DMS114 treated with DMSO at 0.1 percent for 48 hours (cell line): Measurements from ENCODE around the gene UGT1A1.

Experiments
- DNase-seq: peaks from one replicate; lab custom pipeline; 2025; ENCODE audit not compliant: unreplicated experiment; lab: John Stamatoyannopoulos, UW

The UGT1A1 gene

GRCh38 chr2:233794128-233794658, 34.1 kb downstream of the UGT1A1 start:
- no peak for DNase-seq

DNA sequence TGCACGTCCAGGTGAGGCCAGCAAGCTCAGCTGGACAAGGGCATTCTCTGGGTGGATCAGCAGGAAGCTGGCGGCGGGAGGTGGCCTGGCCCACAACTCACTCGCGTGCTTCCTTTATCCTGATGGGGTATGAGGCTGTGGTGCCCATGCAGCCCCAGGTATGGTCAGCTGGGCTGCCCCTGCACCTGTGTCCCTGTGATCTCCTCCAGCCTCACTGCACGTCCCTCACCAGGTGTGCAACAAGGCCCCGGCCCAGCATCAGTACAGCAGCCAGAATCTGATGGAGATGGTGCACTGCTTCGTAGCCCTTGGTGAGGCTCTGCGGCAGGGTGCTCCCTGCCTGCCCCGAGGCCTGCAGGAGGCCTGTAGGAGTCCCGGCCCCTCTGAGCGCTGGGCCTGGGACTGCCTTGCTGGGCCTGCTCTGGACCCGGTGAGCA, 35.7 kb downstream of the UGT1A1 start:
- DNase-seq: no peak

GRCh38 chr2:233796254-233796653, 36.2 kb downstream of the UGT1A1 start:
- DNase-seq: no peak

GRCh38 chr2:233798335-233799086, 38.4 kb downstream of the UGT1A1 start:
- no peak for DNase-seq

GRCh38 chr2:233799087-233799665, 39.1 kb downstream of the UGT1A1 start:
- DNase-seq: no peak

- no peak for DNase-seq
Observed at GRCh38 chr2:233799716-233800115, 39.6 kb downstream of the UGT1A1 start.

DNA sequence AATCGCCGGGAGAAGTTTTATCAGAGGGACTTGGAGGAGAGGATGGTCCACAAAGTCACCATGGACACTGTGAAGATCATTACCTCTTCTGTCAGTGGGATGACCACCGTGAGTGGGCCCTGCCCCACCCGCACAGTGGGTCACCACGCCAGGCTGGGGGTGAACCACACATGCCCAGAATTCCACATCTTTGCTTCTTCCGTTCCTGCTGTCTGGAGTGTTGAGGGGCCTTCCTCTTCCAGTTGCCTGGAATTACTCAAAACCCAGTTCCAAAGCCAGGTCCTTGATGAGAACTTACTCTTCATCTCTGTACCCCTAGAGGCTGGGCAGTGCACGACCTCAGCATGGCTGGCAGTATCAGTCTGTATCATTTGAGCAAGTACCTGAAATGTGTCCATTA, 40.1 kb downstream of the UGT1A1 start:
- DNase-seq: no peak

- no peak for DNase-seq
Observed at GRCh38 chr2:233801357-233802131, 41.5 kb downstream of the UGT1A1 start.

GRCh38 chr2:233802132-233802815, 42.2 kb downstream of the UGT1A1 start:
- DNase-seq: no peak

- DNase-seq: no peak
Observed at GRCh38 chr2:233803292-233803911, 43.3 kb downstream of the UGT1A1 start.

DNA sequence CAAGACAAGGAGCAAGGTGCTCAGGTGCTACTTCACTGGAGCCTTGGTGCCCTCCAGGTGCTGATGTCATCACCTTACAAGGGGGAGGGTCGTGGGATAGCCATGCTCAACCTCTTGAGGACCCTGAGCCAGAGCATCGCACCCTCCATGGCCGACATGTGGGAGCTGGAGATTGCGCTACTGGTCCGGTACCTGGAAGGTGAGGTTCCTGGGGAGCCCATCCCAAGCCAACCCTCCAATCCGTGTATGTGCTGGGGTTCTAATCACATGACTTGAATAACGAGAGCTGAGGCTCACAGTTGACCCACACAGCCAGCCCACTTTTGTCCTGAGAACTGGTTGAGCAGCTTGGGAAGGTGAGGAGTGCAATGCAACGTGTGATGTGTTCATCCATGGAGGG, 43.9 kb downstream of the UGT1A1 start:
- DNase-seq: no peak

DNA sequence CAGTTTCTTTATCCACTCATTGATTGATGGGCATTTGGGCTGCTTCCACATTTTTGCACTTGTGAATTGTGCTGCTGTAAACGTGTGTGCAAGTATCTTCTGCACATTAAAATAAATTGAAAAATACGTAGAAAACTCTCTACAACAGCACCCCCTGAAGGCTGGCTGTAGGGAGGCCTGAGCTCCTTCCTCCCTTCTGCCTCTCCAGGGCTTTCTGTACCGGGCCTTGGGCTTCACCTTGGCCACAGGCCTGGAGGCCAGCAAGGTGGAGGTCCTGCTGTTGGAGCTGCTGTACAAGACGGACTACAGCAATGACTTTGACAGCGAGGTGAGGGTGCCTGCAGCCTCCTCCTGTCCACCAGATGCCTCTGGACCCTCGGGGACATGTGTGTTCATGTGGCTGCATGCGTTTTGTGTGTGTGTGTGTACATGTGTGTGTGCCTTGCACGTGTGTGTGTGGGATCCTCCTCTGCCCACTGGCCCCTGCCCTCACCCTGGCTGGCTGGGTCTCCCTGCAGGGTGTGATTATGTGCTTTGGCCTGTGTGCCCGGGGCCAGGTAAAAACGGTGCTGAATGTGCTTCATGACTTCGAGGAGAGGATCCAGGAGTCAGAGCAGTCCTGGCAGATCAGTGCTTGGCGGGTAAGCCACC, 47.3 kb downstream of the UGT1A1 start:
- no peak for DNase-seq

DNA sequence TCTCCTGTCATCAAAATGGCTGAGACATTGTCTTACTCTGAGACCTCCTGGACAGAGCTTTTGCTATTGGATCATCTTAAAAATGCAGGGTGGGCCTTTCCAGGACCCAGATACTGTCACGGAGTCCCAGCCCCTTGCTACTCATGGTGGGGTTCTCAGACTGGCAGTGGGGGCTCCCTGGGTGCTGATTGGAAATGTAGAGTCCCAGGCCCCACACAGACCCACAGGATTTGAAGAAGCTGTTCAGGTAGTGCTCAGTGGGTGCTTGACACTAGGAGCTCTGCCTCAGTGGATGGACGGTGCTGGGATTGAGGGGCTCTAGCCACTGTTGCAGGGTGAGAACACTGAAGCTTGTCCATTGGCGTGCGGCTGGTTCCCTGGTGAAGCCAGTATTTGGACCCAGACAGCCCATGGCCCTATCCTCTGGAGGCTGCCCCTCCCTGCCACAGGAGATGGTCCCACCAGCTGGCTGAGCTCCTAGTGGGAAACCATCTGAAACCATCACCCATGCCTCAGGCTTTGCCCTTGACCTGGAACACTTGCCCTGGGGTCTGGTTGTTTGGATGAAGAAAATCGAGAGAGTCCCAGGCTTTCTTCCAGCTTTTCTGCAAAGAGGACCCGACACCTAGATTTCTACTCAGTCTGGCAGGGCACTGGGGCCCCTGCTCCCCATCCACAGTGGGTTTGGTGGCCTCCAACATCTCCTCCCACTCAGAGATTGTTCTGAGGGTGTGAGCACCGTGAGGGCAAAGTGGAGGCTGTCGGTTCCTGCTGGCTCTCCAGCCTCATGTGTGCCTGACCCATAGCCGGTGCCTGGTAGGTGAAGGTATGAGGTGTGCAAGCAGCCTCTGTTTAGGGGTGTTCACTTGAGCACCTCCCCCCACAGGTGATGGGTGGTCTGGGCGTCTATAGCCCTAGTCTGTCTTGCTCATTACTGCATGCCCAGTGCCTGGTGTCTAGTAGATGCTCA, 48.2 kb downstream of the UGT1A1 start:
- no peak for DNase-seq

DNA sequence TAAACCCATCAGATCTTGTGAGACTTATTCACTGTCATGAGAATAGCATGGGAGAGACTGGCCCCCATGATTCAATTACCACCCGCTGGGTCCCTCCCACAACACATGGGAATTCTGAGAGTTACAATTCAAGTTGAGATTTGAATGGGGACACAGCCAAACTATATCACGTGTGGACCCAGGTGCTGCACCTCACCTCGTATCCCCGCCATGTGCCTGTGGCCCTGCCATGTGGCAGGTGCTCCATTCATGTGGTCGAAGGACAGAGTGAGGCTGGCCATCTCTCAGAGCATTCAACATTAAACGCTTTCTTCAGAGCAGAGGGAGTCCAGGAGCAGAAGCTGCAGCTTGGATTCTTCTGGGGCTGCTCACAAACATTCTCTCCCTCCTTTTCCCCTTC, 50.3 kb downstream of the UGT1A1 start:
- DNase-seq: no peak

GRCh38 chr2:233811087-233811486, 51.0 kb downstream of the UGT1A1 start:
- DNase-seq: no peak

- no peak for DNase-seq
Observed at GRCh38 chr2:233811732-233812131, 51.7 kb downstream of the UGT1A1 start.

DNA sequence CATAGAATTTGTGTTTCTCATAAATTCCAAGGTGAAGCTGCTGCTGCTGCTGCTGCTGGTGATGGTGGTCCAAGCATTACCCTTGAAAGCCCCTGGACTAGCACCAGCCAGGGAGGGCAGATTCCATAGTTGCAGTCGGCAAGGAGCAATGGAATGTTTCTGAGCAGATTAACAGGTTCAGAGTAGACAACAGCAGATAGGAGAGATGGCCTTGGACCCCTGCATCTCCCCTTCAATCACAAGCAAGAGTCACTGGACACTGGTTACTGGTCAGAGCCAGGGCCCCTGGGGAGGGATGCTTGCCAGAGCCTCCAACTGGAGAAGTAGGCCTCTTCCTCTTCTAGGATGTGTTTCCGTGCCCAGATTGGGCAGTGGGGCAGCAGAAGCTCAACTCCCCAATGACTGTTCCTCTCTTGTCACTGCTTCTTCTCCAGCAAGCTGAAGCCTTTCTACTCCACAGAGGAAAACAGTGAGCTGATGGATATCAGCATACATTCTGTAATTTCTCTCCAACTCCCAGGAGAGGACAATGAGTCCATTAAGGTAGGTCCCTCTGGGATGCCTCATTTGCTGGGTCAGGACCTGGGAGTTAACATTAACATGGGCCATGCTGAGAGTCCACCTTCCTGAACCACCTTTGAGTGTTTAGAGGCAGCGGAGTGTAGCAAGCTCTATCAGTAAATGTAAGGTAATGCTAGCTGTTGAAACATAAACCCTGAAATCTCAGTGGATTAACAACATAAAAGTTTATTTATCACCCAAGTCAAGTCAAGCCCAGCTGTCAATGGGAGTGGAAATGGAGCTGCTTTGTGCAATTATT, 53.4 kb downstream of the UGT1A1 start:
- DNase-seq: no peak
